HepG2 (cell line): Measurements from ENCODE around the gene ARIH2. TPM values are rescaled to one million over a fixed set of nuclear protein-coding genes. Genes with fewer than 3 reads are reported as not detected.

Experiments
- ATAC-seq: fragments of 200-7000 bp; cut with Tn5 transposase; 3 replicates; pipeline ENCODE4 v1.9.1; 2020; ENCODE audit warnings: mild to moderate bottlenecking, moderate library complexity
- BruUV-seq: library from RNA; stranded (reverse); fragments of 400-500 nt; replicated peaks from 2 replicates; lab custom pipeline; 2021; lab: Mats Ljungman, UMichigan
- CTCF ChIA-PET: fragments of 300-600 bp; formaldehyde crosslinking; extraction: SDS; loops from one replicate; lab custom pipeline; 2021; ENCODE audit warnings: low total read pairs, inconsistent platforms, low intra/inter-chr PET ratio; lab: Yijun Ruan, JAX
- POLR2A ChIA-PET: fragments of 350-600 bp; sonication (Branson Sonifier 250); formaldehyde crosslinking; loops from one replicate; lab custom pipeline; 2020; ENCODE audit warnings: antibody characterized with exemption, inconsistent platforms; lab: Yijun Ruan, JAX
- DNase-seq: peaks from one replicate; pipeline ENCODE4 v3.0.0-alpha.2; 2015; ENCODE audit warnings: low spot score
- FAIRE-seq: peaks from 3 replicates; lab custom pipeline; 2011; peaks lifted over from hg19 to GRCh38; lab: Jason Lieb, UNC
- H2AFZ ChIP-seq: one replicate; pipeline ENCODE4 v1.6.1; 2011; ENCODE audit warnings: low read length, inconsistent platforms
- H3K27ac ChIP-seq: fragments of 300-600 bp; 3 replicates; pipeline ENCODE4 v1.8.0; 2011; ENCODE audit warnings: mixed run types, mild to moderate bottlenecking, mixed read lengths, low read length, inconsistent platforms; ENCODE audit not compliant: insufficient read depth; ENCODE audit errors: extremely low read length
- H3K27me3 ChIP-seq, 2 experiments: fragments of 200-600 bp in 1 of 2; 2 replicates in 1 of 2; 3 replicates in 1 of 2; pipeline versions ENCODE4 v1.6.0 to v1.8.0; 2011; ENCODE audit warnings: low read length in 2 of 2, mild to moderate bottlenecking in 2 of 2, moderate library complexity in 2 of 2, inconsistent platforms in 1 of 2; ENCODE audit not compliant: insufficient read depth in 2 of 2, control insufficient read depth in 1 of 2
- H3K36me3 ChIP-seq, 2 experiments: fragments of 200-600 bp in 1 of 2; replicated peaks in 1 of 2; 2 replicates in 1 of 2; 3 replicates in 1 of 2; pipeline versions ENCODE4 v1.5.1 to v1.8.0; 2011; ENCODE audit warnings: low read length in 2 of 2, inconsistent platforms in 1 of 2; ENCODE audit not compliant: insufficient read depth in 2 of 2, control insufficient read depth in 1 of 2
- H3K4me1 ChIP-seq: 2 replicates; pipeline ENCODE4 v1.5.1; 2012; ENCODE audit warnings: low read length, inconsistent platforms; ENCODE audit not compliant: insufficient read depth
- H3K4me2 ChIP-seq: 2 replicates; pipeline ENCODE4 v1.6.0; 2011; ENCODE audit warnings: low read depth, low read length, inconsistent platforms
- H3K4me3 ChIP-seq, 3 experiments: fragments of 200-600 bp in 1 of 3; sonication (generic), shearing (Covaris generic) in 1 of 3; replicated peaks in 1 of 3; 2 replicates each; pipeline ENCODE4 v1.5.1; 2011 to 2016; ENCODE audit warnings: low read length in 3 of 3, inconsistent platforms in 2 of 3, low read depth in 2 of 3, mild to moderate bottlenecking in 2 of 3, control low read depth in 1 of 3, mixed read lengths in 1 of 3; ENCODE audit not compliant: insufficient read depth in 1 of 3
- H3K79me2 ChIP-seq: one replicate; pipeline ENCODE4 v1.6.1; 2011; ENCODE audit warnings: low read length, inconsistent platforms; ENCODE audit not compliant: insufficient read depth
- H3K9ac ChIP-seq: 2 replicates; pipeline ENCODE4 v1.6.0; 2011; ENCODE audit warnings: mild to moderate bottlenecking, low read depth, low read length, inconsistent platforms; ENCODE audit not compliant: insufficient read depth
- H3K9me3 ChIP-seq: 2 replicates; pipeline ENCODE4 v1.5.1; 2012; ENCODE audit warnings: mild to moderate bottlenecking, low read length
- H4K20me1 ChIP-seq: 2 replicates; pipeline ENCODE4 v1.6.0; 2011; ENCODE audit warnings: inconsistent platforms, mild to moderate bottlenecking, low read length, moderate library complexity; ENCODE audit not compliant: insufficient read depth
- GLMP ChIP-seq: sonication (generic); formaldehyde crosslinking; IDR thresholded peaks from 2 replicates; pipeline ENCODE4 v1.9.0; 2021; ENCODE audit warnings: missing genetic modification reagents, mild to moderate bottlenecking, borderline replicate concordance
- JUND ChIP-seq: sonication (generic); formaldehyde crosslinking; IDR thresholded peaks from 2 replicates; pipeline ENCODE4 v1.8.0; 2022; ENCODE audit warnings: mild to moderate bottlenecking, missing genetic modification reagents
- MYPOP ChIP-seq: sonication (generic); formaldehyde crosslinking; IDR thresholded peaks from 2 replicates; pipeline ENCODE4 v1.8.1; 2023; ENCODE audit warnings: mild to moderate bottlenecking, moderate library complexity, missing genetic modification reagents
- SIN3B ChIP-seq: fragments of 150-350 bp; IDR thresholded peaks from 2 replicates; pipeline ENCODE4 v1.6.1; 2014; ENCODE audit warnings: low read length
- STAT6 ChIP-seq: sonication (generic); formaldehyde crosslinking; IDR thresholded peaks from 2 replicates; pipeline ENCODE4 v1.4.0; 2020; ENCODE audit warnings: missing genetic modification reagents, mild to moderate bottlenecking, borderline replicate concordance
- ZBTB38 ChIP-seq: sonication (generic); formaldehyde crosslinking; IDR thresholded peaks from 2 replicates; pipeline ENCODE4 v1.5.1; 2020; ENCODE audit warnings: mild to moderate bottlenecking, missing genetic modification reagents
- ZFP36L2 ChIP-seq: sonication (generic); formaldehyde crosslinking; IDR thresholded peaks from 2 replicates; pipeline ENCODE4 v1.4.0; 2020; ENCODE audit warnings: missing genetic modification reagents
- ZNF414 ChIP-seq: sonication (generic); formaldehyde crosslinking; IDR thresholded peaks from 2 replicates; pipeline ENCODE4 v1.5.0; 2020; ENCODE audit warnings: missing genetic modification reagents
- ZUFSP ChIP-seq: sonication (generic); formaldehyde crosslinking; IDR thresholded peaks from 2 replicates; pipeline ENCODE4 v1.9.0; 2021; ENCODE audit warnings: missing genetic modification reagents, mild to moderate bottlenecking, borderline replicate concordance
- WGBS: methylation state at CpG from one replicate; pipeline ENCODE4 v1.1.6; 2017; ENCODE audit warnings: low lambda C conversion rate; 5-methylcytosine and 5-hydroxymethylcytosine counted together
- in situ Hi-C: cut with HindIII; loops from 2 replicates; pipeline ENCODE4 v1.10.0; 2017; ENCODE audit warnings: low pct_unique_long_range_greater_than_20kb; ENCODE audit not compliant: extremely low pct_ligation_motif_present
- intact Hi-C: fragments of 100-400 bp; cut with micrococcal nuclease; formaldehyde crosslinking; loops from one replicate; pipeline ENCODE4 v1.10.0; 2022; ENCODE audit not compliant: unreplicated experiment
- polyA plus RNA-seq, 8 experiments: library from polyadenylated mRNA; depleted of rRNA in 3 of 8; stranded (reverse) in 7 of 8; unstranded in 1 of 8; fragments of >200 nt; fragmentation: Illumina TruSeq in 4 of 8; extraction: Trizol in 4 of 8; gene quantifications; 2 replicates each; pipeline versions ENCODE4 v1.2.1 to v1.2.3, GENCODE V29; 2011 to 2016; ENCODE audit warnings: low read depth in 4 of 8, missing spikeins in 1 of 8, mixed read lengths in 1 of 8; ENCODE audit not compliant: insufficient read depth in 1 of 8
- total RNA-seq, 5 experiments: library from RNA; depleted of rRNA; stranded (reverse); fragments of >200 nt; fragmentation: Illumina TruSeq; extraction: Trizol; gene quantifications; 2 replicates each; pipeline ENCODE4 v1.2.3, GENCODE V29; 2016; ENCODE audit warnings: low read depth in 1 of 5

The ARIH2 gene
- total and polyA plus RNA-seq, 2 of the 13 experiments (the other 11 are each of a cell fraction or from before 2014, with no cell fraction given) = 64.8 to 83.3 TPM

- FAIRE-seq (no peak), ATAC-seq (no peak), DNase-seq (no peak)
- no peak overlapping the region for H3K4me3 ChIP-seq
- peaks cover 76% of the 10 kb centered on the region for H3K79me2 ChIP-seq
- TF ChIP-seq STAT6 (CRISPR knock-in tag) (no peak), ZUFSP (CRISPR knock-in tag) (no peak), SIN3B (no peak), ZNF414 (no peak), MYPOP (CRISPR knock-in tag) (no peak), JUND (CRISPR knock-in tag) (no peak), GLMP (CRISPR knock-in tag) (no peak), ZFP36L2 (CRISPR knock-in tag) (no peak), ZBTB38 (no peak)
- no peaks in the 10 kb centered on the region for H3K27me3 ChIP-seq
- ChIA-PET CTCF (no interaction called here), POLR2A (interaction anchor here (3.0 kb wide), 1 partner anchor 10 kb away, joined by 17 read pairs; the partner anchor contains the start of gene ARIH2)
- no peak overlapping the region for H3K27ac ChIP-seq
- WGBS = 92% methylated on average over 1 of the region's 1 CpG
- no peak overlapping the region for H3K4me2 ChIP-seq
- no TSS peak for BruUV-seq
- H4K20me1 ChIP-seq = peaks cover 14% of the 10 kb centered on the region
- intact Hi-C loops = no loop called here
- no peaks in the 10 kb centered on the region for H3K9me3 ChIP-seq
- in situ Hi-C loops = no loop called here
- peaks cover 16% of the 10 kb centered on the region for H3K4me1 ChIP-seq
- H2AFZ ChIP-seq = no peak overlapping the region
- H3K9ac ChIP-seq = no peak overlapping the region
- H3K36me3 ChIP-seq = peaks cover 16 to 64% of the 10 kb centered on the region in 2 experiments
These were observed 10.0 kb downstream of the ARIH2 start for GRCh38 chr3:48928679-48929078.
